H7 (cell line): ENCODE data around the gene TM4SF4. TPM values are rescaled to one million over a fixed set of nuclear protein-coding genes. Genes with fewer than 3 reads are reported as not detected.
A peak's percentile ranks its signal among the peaks of the same experiment; 100 is the strongest.

Experiments used
- DNase-seq: peaks from one replicate; pipeline ENCODE4 v3.0.0; 2012
- H3K27me3 ChIP-seq: 2 replicates; pipeline ENCODE4 v1.6.0; 2011; ENCODE audit warnings: mild to moderate bottlenecking, low read length; ENCODE audit not compliant: control insufficient read depth, insufficient read depth
- H3K36me3 ChIP-seq: replicated peaks from 2 replicates; pipeline ENCODE4 v1.5.1; 2011; ENCODE audit warnings: low read length; ENCODE audit not compliant: control insufficient read depth, insufficient read depth
- H3K4me3 ChIP-seq: 2 replicates; pipeline ENCODE4 v1.5.1; 2011; ENCODE audit warnings: low read depth, mild to moderate bottlenecking, control low read depth, low read length, moderate library complexity; ENCODE audit not compliant: insufficient read depth
- total RNA-seq: library from RNA; depleted of rRNA; stranded (reverse); fragments of >200 nt; shearing (Covaris generic); gene quantifications from 2 replicates; pipeline ENCODE4 v1.2.3, GENCODE V29; 2014

TM4SF4 gene
- total RNA-seq, 1 experiment from 2014 or later, result not detected

DNA sequence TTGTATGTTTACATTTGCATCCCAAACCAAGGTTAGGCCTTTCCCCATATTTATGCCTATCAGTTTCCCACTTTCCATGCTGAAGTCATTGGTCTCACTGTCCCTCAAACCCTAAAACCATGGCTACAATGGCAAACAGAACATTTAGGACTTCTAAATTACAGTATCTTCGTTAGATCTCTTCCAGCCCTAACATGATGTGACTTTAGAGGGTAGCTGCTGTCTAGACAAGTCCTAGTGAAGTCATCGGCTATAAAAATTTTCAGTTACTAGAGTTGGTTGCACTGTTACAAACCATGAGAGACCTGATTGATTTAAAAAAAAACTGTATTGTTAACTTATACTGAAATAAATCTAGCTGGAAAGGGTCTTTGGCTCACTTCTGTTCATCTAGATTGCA, 54.6 kb downstream of the TM4SF4 start:
- DNase-seq, result no peak
- peaks cover 2% of the 10 kb centered on the region for H3K36me3 ChIP-seq
- no peaks in the 10 kb centered on the region for H3K27me3 ChIP-seq
- no peak overlapping the region for H3K4me3 ChIP-seq

DNA sequence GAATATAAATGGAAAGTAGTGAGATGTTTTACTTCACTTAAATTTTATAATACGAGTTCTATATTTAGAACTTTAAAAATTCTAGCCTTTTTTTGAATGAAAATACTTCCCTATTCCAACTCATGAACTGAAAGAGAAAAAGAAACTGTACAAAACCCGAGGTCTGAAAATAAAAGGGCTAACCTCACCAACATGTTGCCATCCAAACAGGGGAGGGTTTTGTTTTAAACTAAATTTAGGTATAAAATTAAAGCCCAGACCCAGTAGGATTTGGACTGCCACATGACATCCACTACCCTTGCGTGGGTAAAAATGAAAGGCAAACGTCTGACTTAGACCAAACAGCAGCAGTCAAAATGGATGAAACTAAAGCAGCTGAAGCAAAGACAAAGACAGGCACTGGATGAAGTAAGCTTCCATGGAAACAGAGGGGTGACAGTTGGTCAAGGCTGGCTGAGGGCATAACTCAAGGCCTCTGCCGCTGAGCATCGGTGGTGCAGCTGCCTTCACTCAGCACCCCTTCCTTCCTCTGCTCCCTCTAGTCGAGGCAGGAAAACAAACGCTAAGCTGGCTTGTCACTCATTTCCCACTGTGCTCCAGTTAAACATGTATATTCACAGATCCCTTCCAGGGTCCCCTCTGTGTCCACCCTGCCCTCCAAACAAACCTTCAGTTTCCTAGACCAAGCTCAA, 58.1 kb downstream of the TM4SF4 start:
- H3K36me3 ChIP-seq, result no peaks in the 10 kb centered on the region
- no peak for DNase-seq
- no peak overlapping the region for H3K4me3 ChIP-seq
- no peaks in the 10 kb centered on the region for H3K27me3 ChIP-seq

DNA sequence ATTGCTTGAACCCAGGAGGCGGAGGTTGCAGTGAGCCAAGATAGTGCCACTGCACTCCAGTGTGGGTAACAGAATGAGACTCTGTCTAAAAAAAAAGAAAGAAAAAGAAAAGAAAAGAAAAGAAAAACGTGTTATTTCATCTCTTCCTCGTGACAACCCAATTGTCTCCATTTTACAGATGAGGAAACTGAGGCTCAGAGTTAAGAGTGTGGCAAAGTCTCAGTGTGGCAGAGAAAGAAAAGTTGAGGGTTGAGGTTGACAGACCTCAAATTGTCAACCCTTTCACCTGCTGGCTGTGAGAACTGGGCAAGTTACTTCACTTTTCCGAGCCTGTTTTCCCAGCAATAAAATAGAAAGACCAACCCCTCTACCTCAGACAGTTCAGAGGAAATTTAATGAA, 59.6 kb downstream of the TM4SF4 start:
- no peak for DNase-seq
- H3K27me3 ChIP-seq, result no peaks in the 10 kb centered on the region

DNA sequence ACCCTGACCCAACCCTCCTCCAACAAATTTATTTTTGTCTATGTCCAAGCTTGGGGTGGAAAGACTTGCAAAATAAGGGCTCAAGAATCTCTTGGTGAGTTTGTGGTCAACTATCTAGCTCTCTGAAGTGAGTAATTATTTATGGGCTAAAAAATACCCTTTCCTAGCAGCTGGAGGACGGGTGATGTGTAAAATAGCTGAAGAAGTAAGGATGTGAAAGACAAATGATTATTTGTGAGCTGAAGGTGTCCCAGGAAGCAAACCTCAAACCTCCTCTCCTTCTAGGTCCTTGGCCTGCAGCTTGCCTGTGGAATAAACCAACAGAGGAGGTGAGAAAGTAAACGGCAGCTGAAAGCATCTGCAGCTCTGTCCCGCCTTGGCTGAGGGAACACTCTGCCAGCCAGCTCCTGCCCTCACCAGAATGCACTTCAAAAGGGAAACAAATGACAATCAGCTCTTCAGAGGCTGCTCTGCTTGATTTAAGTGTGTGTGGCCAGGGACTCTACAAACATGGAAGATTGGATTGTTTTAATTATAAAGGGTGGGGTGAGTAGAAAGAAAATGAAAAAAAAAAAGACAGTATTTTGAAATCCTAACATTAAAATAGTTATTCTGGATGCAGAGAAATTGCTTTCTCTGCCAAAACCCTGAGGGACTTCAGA, 60.3 kb downstream of the TM4SF4 start:
- Histone ChIP-seq H3K4me3 (no peak overlapping the region), H3K36me3 (no peaks in the 10 kb centered on the region), H3K27me3 (no peaks in the 10 kb centered on the region)
- no peak for DNase-seq

More for the DNA sequence above, 59.6 kb downstream of the TM4SF4 start:
- H3K4me3 ChIP-seq, result no peak overlapping the region
- no peaks in the 10 kb centered on the region for H3K36me3 ChIP-seq

DNA sequence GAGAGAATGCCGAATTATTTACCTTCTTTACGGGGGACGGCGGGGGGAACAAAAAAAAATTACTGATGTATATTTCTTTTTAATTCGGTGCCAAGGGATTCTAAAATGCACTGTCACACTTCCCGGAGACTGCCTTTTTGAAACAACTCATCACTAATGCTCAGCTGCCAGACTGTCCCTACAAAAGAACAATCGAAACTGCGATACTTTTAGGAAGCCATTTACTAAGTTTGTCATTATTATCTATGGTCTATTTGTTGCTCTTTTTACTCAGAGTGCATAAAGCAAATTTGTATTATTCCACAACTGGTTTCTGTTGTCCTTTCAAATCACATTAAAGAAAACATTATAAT, 60.8 kb downstream of the TM4SF4 start:
- no peaks in the 10 kb centered on the region for H3K36me3 ChIP-seq
- no peak overlapping the region for H3K4me3 ChIP-seq
- DNase-seq, result no peak
- no peaks in the 10 kb centered on the region for H3K27me3 ChIP-seq

DNA sequence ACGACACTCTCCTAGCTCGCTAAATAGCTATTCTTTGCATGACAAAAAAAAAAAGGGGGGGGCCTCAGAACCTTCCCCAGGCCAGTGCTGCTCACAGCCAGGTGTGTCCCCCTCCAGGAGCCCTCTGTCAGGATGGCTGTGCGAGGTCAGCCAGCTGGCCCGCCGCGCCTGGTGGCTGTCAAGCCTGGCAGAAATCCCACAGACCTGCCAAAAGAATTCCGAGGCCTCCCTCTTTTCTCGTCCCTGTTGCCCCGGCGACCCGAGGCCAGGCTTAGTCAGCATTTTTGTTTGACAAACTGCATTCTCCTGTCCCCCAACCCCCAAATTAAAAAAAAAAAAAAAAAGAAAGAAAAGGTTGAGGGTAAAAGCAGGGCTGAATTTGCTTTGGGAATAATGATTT, 61.9 kb downstream of the TM4SF4 start:
- H3K27me3 ChIP-seq, result no peaks in the 10 kb centered on the region
- no peaks in the 10 kb centered on the region for H3K36me3 ChIP-seq
- no peak overlapping the region for H3K4me3 ChIP-seq
- peak; percentile 55 for DNase-seq

DNA sequence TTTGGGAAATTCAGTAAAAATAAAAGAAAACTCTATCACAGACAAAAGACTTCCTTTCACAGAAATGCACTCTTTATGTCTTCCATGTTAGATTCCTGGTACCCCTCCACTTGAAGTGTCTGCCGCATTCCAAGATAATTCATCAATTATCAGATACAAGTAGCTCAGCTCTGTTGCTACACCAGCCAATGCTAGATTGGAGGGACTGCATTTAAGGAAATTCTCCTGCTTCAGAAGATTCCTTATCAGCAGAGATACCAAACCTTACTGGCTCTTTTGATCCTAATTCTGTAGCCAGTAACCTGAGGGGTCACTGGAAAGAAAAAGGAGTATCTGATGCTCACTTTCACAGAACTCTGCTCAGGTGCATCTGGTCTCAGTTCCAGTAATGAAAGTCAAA, 63.9 kb downstream of the TM4SF4 start:
- H3K27me3 ChIP-seq, result no peaks in the 10 kb centered on the region
- no peak for DNase-seq
- H3K4me3 ChIP-seq, result no peak overlapping the region
- H3K36me3 ChIP-seq, result no peaks in the 10 kb centered on the region

DNA sequence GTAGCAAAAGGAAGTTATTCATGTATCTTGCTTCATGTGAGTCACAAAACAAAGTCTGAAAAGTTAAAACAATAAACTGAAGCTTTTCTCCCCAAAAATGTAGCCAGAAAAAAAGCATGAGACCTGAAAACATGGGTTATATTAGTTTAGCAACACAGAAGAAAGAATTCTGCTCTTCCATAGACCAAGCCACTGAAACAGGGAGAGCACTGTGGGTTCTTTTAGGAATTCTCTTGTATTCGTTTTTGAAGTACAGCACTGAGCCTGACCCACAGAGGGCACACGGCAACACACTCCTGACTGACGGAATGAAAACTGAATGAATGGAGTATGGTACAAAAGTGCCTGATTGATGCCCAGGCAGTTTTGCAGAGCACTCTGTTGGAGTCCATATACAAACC, 66.6 kb downstream of the TM4SF4 start:
- Histone ChIP-seq H3K4me3 (no peak overlapping the region), H3K27me3 (no peaks in the 10 kb centered on the region), H3K36me3 (no peaks in the 10 kb centered on the region)
- DNase-seq, result no peak

DNA sequence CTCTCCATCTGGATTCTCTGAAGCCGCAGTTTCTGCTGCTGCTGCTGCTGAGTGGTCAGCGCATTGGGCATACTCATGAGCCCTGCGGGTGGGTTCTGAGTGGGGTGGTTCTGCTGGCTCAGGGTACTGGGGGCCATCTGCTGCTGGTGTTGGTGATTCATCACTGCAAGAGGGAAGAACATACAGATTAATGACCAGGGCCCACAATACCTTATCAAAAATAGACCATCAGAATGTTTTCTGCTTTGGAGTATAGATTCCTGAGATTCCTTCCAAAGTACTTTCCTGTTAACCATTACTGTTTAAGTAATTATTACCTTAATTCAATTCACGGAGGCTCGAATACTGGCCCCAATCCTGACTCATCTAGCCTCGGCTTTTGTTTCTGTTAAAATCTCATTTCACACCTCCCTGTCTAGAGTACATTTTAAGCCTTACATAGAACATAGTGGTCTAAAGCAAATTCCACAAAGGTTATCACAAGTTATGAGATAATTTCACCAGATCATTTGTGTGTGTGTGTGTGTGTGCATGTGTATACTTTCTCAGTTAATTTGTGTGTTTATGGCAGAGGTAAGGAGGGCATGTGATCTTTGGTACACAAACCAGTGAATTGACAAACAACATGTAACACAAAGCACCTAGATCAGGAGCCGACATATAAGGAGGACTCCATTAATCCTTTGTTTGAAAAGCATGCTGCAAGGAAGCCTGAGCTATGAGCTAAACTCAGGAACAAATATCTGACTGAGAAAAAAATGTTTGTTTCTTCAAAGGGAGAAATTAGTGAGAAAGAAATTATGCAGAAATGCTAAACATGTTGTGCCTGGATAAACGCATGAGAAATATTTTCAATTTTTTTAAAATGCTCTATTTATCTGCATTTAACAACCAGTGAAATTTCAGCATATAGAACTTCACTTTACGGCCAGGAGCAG, 68.1 kb downstream of the TM4SF4 start:
- DNase-seq, result no peak
- no peak overlapping the region for H3K4me3 ChIP-seq
- no peaks in the 10 kb centered on the region for H3K36me3 ChIP-seq
- H3K27me3 ChIP-seq, result no peaks in the 10 kb centered on the region

DNA sequence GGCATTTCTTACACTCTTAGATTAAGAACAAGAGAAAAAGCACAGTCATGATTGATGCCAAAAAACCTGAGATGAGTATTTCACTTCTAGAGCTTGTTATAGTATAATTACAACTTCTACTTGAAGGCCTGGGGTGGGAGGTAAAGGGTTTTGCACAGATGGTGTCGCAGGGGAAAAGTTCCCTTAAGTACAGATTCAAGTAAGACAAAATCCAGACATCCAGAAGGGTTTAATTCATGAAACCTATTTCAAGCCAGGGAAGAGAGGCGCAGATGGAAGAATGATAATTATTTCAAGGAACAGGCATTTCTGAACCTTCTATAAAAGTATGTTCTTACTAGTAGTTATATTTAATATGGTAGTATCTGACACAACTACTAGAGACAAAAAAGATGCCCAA, 70.6 kb downstream of the TM4SF4 start:
- Histone ChIP-seq H3K36me3 (no peaks in the 10 kb centered on the region), H3K27me3 (no peaks in the 10 kb centered on the region), H3K4me3 (no peak overlapping the region)
- no peak for DNase-seq

DNA sequence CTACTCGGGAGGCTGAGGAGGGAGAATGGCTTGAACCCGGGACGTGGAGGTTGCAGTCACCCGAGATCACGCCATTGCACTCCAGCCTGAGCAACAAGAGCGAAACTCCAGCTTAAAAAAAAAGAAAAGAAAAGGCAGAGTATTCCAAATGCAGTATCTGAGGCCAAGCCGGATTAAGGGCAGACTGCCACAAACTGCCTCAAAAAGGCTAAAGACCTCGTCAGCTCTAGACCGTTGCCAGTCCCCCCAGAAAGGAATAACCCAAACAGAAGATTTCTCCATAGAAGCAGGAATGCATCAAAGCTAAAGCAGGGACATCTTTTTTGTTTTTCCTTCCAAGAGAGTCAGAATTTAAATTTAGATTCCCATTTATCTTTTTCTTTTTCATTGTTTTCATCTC, 72.9 kb downstream of the TM4SF4 start:
- Histone ChIP-seq H3K4me3 (no peak overlapping the region), H3K36me3 (no peaks in the 10 kb centered on the region), H3K27me3 (no peaks in the 10 kb centered on the region)
- no peak for DNase-seq

DNA sequence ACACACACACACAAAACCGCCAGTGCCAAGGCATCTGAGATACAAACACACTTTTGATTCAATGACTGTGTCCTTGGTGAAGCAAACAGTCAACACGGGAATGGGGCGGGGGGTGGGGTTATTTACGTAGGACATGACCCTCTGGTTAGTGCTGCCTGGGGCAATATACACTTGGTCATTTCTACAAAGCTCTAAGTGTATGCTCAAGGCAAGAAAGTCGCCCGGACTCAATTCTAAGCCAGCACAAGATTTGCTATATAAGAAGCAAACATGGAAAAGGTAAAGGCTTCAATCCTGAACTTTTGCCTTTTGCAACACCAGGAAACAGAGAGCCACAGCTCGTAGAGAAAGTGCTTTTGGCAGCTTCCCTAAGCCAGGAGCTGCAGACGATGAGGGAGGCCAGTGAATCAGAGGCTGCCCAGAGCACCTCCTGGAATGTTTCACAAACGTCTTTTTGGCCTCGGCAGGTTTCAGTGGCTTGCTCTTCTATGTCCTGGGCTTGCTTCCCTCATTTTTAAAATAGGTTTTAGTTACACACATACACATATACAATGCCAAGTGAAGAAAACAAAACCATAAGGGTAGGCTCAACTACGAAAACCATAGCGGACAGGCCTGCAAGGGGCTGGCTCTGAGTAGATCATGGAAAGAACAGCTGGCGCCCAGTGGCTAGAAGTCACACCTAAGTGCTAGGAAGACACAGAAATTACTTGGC, 73.6 kb downstream of the TM4SF4 start:
- no peak for DNase-seq
- no peak overlapping the region for H3K4me3 ChIP-seq

DNA sequence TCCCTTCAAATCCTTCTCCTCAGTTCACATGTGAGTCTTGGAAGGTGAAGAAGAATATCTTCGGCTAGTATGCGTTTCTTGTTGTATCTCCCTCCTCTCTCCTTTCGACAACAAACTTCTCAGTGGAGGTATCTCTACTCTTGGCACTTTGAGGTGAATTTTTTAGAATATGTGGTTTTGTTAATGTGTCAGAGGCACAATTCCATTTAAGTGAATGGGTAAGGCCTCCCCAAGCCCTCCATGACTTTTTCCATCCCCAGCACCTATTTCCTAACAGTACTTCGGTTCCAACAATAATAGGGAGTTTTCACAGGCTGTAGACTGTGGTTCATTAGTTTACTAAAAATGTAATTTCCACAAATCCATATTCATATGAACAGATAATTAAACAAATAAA, 74.2 kb downstream of the TM4SF4 start:
- Histone ChIP-seq H3K27me3 (no peaks in the 10 kb centered on the region), H3K4me3 (no peak overlapping the region), H3K36me3 (no peaks in the 10 kb centered on the region)
- DNase-seq, result no peak

More for the DNA sequence above, 73.6 kb downstream of the TM4SF4 start:
- no peaks in the 10 kb centered on the region for H3K27me3 ChIP-seq
- H3K36me3 ChIP-seq, result no peaks in the 10 kb centered on the region

DNA sequence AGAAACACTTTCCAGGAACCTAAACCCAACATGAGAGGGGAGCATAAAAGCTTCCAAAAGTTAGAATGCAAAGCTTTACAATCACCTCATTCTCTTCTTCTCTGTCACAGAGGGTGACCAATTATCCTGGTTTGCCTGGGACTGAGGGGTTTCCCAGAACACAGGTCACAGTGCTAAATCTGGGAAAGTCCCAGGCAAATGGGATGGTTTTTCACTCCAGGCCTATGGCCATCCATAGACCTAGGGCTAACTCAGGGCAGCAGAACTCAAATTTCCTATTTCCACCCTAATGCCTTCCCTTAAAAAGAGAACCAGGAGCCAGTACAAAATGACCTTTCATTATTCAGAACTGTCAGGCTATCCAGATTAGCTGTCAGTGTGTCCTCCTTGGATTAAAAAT, 77.0 kb downstream of the TM4SF4 start:
- Histone ChIP-seq H3K36me3 (no peaks in the 10 kb centered on the region), H3K4me3 (no peak overlapping the region), H3K27me3 (no peaks in the 10 kb centered on the region)
- no peak for DNase-seq
